Activated CD4-positive, CD25-positive, alpha-beta regulatory T cell (primary cell): ENCODE results near the gene RBM43.

Experiments
- DNase-seq, 4 experiments: peaks; one replicate each; lab custom pipeline; 2025; lab: John Stamatoyannopoulos, UW

Gene RBM43

GRCh38 chr2:151217343-151217742 lies 44.3 kb downstream of the RBM43 start:
- DNase-seq = no peak

- DNase-seq = no peak
Measured at GRCh38 chr2:151207100-151207499, 54.6 kb downstream of the RBM43 start.

GRCh38 chr2:151206446-151206968 lies 55.2 kb downstream of the RBM43 start:
- no peak for DNase-seq

- DNase-seq = no peak
Measured at GRCh38 chr2:151205571-151205970, 56.1 kb downstream of the RBM43 start.

GRCh38 chr2:151204756-151205155 lies 56.9 kb downstream of the RBM43 start:
- no peak for DNase-seq

- no peak for DNase-seq
Measured at GRCh38 chr2:151200844-151201243, 60.8 kb downstream of the RBM43 start.

GRCh38 chr2:151200277-151200676 lies 61.4 kb downstream of the RBM43 start:
- no peak for DNase-seq

GRCh38 chr2:151198645-151199044 lies 63.0 kb downstream of the RBM43 start:
- no peak for DNase-seq
